ENCODE data around the gene SPTBN5. TPM values are rescaled to one million over a fixed set of nuclear protein-coding genes. Genes with fewer than 3 reads are reported as not detected.
A peak's percentile ranks its signal among the peaks of the same experiment; 100 is the strongest.

The SPTBN5 gene
- total RNA-seq, 2 donors from 2014 or later, result 1.9 to 2.2 TPM

DNA sequence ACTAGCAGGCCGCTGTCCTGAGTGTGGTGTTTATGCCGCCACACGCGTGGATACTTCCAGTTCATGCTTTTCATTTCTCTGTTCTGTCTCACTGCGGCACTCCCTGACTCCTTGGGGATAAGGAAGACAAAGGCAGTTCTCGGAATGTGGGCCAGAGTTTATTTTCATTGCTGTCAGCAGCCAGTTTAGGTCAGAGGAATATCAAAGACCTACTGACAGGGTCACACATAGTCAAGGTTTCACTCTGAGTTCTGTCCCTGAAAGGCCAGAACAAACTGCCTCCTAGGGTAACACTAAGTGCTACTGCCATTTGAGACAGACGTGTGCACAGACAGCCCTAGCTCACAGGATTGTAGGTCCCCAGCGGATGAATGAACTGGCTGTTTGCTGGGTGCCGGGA, 27.3 kb upstream of the SPTBN5 start:
- Mint-ChIP-seq H3K27me3 (no peaks in the 10 kb centered on the region), H3K4me1 (peaks cover 32% of the 10 kb centered on the region), H3K27ac (peak overlapping the region; percentile 71), H3K4me3 (peak overlapping the region; percentile 28), H3K36me3 (ENCODE audit: low read depth) (peaks cover 4% of the 10 kb centered on the region)
- H3K9me3 ChIP-seq (ENCODE audit: control insufficient read depth, low read length, poor library complexity, severe bottlenecking), result no peaks in the 10 kb centered on the region
- DNase-seq (no peak), ATAC-seq (no peak)

DNA sequence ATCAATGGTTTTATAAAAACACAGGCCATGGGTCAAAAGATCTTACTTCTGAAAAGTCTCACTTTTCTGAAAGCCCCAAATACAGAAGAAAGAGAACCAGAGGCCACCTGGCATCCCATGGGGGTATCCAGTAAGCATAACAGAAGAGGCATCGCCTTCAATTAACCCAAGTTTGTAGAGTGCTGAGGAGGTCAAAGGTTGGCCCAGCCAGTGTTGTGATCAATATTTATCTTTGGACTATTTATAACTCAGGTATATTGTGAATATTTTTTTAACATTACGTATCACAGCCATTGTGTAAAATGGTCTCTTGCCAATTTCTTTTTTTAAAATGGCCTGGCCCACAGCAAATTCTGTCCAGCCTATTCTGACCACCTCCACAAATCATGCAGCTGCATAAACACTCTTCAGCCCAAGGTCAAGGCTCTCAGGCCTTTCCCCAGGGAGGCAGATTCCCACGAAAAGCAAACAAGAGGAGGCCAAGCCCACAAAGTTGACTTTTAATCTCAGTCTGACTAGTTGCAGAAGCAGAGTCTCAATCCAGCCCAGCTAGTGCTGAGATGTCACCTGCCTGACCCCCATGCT, 26.2 kb upstream of the SPTBN5 start:
- Mint-ChIP-seq H3K27ac (peak overlapping the region; percentile 82), H3K27me3 (no peaks in the 10 kb centered on the region), H3K4me3 (no peak overlapping the region), H3K4me1 (peaks cover 29% of the 10 kb centered on the region), H3K36me3 (ENCODE audit: low read depth) (peaks cover 4% of the 10 kb centered on the region)
- DNase-seq (no peak), ATAC-seq (no peak)
- no peaks in the 10 kb centered on the region for H3K9me3 ChIP-seq (ENCODE audit: control insufficient read depth, low read length, poor library complexity, severe bottlenecking)

DNA sequence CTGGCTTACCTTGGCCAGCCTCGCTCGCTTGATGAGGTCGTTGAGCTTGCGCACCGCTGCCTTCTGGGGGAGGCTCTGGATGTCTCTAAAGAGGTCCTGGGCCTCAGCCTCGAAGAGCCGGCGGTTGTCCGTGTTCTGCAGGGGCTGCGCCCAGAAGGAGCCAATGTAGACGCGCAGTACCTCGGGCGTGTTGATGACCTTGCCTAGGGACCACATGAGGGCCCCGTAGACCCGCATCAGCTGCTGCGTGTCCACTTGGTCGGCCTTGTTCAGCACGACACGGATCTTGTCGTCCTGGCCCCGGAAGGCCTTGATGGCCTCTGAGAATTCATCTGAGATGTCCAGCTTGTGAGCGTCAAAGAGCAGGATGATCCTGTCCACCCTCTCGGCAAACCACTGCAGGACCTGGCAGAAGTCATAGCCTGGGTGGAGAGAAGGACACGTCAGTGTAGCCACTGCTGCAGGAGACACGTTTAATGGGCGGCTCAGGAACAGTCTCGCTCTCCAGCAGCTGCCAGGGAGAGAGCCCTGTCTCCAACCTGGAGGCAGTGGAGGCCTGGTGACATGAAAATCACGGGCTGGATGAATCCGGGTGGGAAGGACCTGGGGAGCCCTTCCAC, 25.5 kb upstream of the SPTBN5 start:
- Mint-ChIP-seq H3K27ac (peak overlapping the region; percentile 82), H3K27me3 (no peaks in the 10 kb centered on the region), H3K4me1 (peaks cover 27% of the 10 kb centered on the region), H3K4me3 (peak overlapping the region; percentile 21), H3K36me3 (ENCODE audit: low read depth) (peaks cover 4% of the 10 kb centered on the region)
- ATAC-seq (peak; percentile 10), DNase-seq (no peak)
- no peaks in the 10 kb centered on the region for H3K9me3 ChIP-seq (ENCODE audit: control insufficient read depth, low read length, poor library complexity, severe bottlenecking)

DNA sequence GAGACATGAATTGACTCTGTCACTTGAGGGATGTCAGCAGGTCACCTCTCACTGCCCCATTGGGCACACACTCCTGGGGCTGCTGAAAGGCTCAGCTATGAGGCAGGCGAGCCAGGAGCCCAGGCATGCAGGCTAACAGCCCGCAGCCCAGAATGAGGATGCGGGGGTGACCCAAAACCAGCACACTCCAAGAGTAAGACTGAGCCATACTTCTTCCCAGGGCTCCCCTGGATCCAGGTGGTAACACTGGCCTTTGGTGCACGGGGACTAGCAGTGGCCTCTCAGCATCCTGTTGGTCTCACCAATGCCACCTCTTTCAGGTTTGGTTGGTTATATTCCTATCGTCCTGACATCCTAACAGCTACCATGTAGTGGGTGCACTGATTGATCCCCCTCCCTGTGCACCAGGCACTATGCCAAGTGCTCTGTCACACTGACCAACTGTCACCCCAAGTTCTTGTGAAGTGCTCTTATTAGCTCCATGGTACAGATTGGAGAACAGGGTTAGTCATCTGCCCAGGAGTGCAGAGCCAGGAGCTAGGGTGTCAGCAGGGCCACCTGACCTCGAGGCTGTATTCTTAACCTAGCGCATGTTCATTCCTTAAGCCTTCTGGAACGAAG, 24.8 kb upstream of the SPTBN5 start:
- H3K9me3 ChIP-seq (ENCODE audit: control insufficient read depth, low read length, poor library complexity, severe bottlenecking), result no peaks in the 10 kb centered on the region
- Mint-ChIP-seq H3K4me3 (no peak overlapping the region), H3K27ac (peak overlapping the region; percentile 82), H3K4me1 (peaks cover 26% of the 10 kb centered on the region), H3K36me3 (ENCODE audit: low read depth) (peaks cover 4% of the 10 kb centered on the region), H3K27me3 (no peaks in the 10 kb centered on the region)
- DNase-seq (no peak), ATAC-seq (no peak)

DNA sequence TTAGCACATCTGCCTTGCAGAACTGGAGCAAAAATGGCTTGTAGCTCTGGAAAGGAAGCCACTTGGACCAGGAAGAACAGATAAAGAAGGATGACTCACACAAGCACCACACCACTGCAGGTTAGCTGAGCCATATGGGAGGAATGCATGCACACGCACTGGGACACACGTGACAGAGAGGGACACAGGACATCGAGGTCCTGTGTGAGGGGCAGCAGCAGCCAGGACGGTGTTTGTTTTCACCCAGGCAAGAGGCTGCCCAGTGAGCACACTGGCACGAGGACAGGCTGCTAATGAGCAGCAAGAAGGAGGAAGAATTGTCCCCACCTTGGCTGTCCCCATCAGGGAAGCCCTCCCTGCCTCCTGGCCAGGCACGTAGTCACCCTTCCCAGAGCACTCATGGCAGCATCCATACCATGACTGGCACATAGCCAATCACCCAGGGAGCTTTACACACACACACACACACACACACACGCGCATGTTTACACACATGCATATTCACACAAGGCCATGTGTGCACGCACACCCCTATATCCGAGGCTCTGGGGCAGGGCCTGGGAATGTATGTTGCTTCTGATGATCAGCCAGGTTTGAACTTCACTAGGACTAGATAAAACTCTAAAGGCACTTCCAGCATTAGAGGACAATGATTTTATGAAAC, 24.0 kb upstream of the SPTBN5 start:
- H3K36me3 Mint-ChIP-seq (ENCODE audit: low read depth), result peaks cover 4% of the 10 kb centered on the region
- ATAC-seq, result no peak

DNA sequence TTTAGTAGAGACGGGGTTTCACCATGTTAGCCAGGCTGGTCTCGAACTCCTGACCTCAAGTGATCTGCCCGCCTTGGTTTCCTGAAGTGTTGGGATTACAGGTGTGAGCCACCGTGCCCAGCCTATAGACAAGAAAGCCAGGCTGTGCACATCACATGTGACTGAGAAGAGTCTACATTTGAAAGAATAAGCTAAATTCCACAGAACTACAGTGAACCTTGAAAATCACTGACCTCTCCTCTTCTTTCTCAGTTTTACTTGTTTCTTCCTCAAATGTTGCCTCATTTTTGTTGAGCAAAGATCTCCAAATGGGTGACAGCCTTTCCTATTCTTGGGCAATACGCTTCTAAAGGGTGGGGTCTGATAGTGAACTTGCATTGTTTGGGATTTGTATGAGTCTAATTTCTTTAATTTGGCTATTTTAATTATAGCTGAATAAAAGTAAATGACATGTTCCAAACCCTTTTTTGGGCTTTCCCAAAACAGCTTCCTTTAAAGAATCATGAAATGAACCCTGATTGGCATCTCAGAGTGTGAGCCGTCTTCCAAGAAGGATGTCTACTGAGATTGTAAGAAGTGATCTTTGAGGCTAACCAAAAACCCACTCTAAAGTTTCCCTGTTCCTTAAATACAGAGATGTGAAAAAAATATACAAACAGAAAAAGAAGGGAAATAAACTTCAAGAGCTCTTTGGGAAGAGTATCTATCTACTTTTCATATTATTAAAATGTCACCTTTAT, 21.6 kb upstream of the SPTBN5 start:
- DNase-seq (no peak), ATAC-seq (no peak)
- Mint-ChIP-seq H3K27ac (peak overlapping the region; percentile 76), H3K4me1 (peaks cover 12% of the 10 kb centered on the region), H3K27me3 (no peaks in the 10 kb centered on the region), H3K36me3 (ENCODE audit: low read depth) (peaks cover 6% of the 10 kb centered on the region), H3K4me3 (no peak overlapping the region)
- H3K9me3 ChIP-seq (ENCODE audit: control insufficient read depth, low read length, poor library complexity, severe bottlenecking), result no peaks in the 10 kb centered on the region

More for the DNA sequence above, 24.0 kb upstream of the SPTBN5 start:
- H3K4me3 Mint-ChIP-seq, result peak overlapping the region; percentile 41
- no peaks in the 10 kb centered on the region for H3K27me3 Mint-ChIP-seq
- peak overlapping the region; percentile 82 for H3K27ac Mint-ChIP-seq
- DNase-seq, result no peak
- H3K4me1 Mint-ChIP-seq, result peaks cover 26% of the 10 kb centered on the region
- no peaks in the 10 kb centered on the region for H3K9me3 ChIP-seq (ENCODE audit: control insufficient read depth, low read length, poor library complexity, severe bottlenecking)

DNA sequence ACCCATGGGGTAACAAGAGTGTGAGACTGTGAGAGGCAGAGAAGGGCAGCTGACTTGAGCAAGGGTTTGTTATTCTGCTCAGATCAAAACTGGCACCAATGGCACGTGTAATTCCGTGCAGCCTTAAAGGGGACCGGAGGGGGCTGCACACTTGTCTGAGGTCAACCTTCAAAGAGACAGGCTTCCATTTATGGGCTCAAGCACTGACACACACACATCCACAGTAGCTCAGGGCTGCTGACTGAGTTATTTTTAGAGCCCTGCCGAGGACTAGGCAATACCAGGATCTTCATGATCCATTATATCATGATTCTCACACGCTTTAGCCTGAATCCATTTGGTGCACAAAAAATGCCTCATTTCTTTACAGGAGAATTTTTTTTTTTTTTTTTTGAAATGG, 20.6 kb upstream of the SPTBN5 start:
- ATAC-seq (no peak), DNase-seq (no peak)
- no peaks in the 10 kb centered on the region for H3K9me3 ChIP-seq (ENCODE audit: control insufficient read depth, low read length, poor library complexity, severe bottlenecking)
- Mint-ChIP-seq H3K36me3 (ENCODE audit: low read depth) (peaks cover 6% of the 10 kb centered on the region), H3K4me1 (peaks cover 12% of the 10 kb centered on the region), H3K4me3 (no peak overlapping the region), H3K27me3 (no peaks in the 10 kb centered on the region), H3K27ac (peak overlapping the region; percentile 76)

DNA sequence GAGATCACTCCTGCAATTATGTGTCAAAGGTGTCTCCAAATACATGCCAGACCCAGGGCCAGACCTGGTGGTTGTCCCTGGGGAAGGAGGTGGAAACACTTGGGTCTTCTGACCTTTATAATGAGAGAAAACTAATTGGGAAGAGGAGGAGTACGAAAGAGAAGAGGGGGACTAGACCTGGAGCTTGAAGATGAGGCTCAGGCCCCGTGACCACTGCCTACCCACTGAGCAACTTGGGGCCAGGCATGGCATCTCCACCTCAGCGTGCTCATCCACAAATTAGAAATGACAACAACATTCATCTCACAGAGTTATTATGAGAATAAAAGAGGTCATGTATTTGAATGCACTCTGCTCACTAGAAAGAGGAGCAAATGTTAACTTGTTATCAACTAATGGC, 19.4 kb upstream of the SPTBN5 start:
- no peaks in the 10 kb centered on the region for H3K27me3 Mint-ChIP-seq
- ATAC-seq (no peak), DNase-seq (no peak)
- H3K27ac Mint-ChIP-seq, result peak overlapping the region; percentile 83
- peak overlapping the region; percentile 82 for H3K4me3 Mint-ChIP-seq
- no peaks in the 10 kb centered on the region for H3K9me3 ChIP-seq (ENCODE audit: control insufficient read depth, low read length, poor library complexity, severe bottlenecking)
- peaks cover 6% of the 10 kb centered on the region for H3K36me3 Mint-ChIP-seq (ENCODE audit: low read depth)
- H3K4me1 Mint-ChIP-seq, result peaks cover 10% of the 10 kb centered on the region

DNA sequence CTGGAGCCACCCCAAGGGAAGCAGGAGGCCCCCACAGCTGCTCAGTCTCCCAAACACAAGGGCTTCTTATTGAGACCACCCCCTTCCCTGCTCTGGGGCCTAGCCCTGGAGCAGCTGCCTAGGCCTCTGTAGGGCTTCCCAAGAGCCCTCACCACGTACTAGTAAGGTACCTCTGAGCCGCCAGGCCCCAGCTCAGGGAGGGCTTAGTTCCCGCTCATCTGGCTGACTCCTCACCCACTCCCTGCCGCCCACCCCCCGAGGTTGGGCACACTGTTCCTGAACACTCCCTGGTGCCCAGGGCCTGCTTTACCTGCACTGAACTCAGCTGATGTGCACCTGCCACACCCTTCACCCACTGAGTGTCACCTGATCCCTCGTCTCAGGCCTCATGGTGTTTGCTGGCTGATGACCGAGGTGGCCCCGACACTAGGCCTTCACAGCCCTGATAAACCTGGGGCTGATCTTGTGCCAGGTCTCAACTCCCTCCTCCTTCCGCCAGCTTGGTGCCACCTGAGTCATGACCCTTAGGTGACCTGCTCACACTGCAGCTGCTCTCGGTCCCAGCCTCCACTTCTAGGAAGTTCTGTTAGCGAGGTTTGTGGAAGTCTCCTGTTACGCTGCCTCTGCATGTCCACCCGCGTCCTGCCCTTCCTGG, 18.0 kb upstream of the SPTBN5 start:
- Mint-ChIP-seq H3K4me1 (peaks cover 9% of the 10 kb centered on the region), H3K36me3 (ENCODE audit: low read depth) (peaks cover 5% of the 10 kb centered on the region), H3K27ac (peak overlapping the region; percentile 83), H3K27me3 (no peaks in the 10 kb centered on the region), H3K4me3 (peak overlapping the region; percentile 66)
- no peaks in the 10 kb centered on the region for H3K9me3 ChIP-seq (ENCODE audit: control insufficient read depth, low read length, poor library complexity, severe bottlenecking)
- ATAC-seq, result no peak
- DNase-seq, result no peak

DNA sequence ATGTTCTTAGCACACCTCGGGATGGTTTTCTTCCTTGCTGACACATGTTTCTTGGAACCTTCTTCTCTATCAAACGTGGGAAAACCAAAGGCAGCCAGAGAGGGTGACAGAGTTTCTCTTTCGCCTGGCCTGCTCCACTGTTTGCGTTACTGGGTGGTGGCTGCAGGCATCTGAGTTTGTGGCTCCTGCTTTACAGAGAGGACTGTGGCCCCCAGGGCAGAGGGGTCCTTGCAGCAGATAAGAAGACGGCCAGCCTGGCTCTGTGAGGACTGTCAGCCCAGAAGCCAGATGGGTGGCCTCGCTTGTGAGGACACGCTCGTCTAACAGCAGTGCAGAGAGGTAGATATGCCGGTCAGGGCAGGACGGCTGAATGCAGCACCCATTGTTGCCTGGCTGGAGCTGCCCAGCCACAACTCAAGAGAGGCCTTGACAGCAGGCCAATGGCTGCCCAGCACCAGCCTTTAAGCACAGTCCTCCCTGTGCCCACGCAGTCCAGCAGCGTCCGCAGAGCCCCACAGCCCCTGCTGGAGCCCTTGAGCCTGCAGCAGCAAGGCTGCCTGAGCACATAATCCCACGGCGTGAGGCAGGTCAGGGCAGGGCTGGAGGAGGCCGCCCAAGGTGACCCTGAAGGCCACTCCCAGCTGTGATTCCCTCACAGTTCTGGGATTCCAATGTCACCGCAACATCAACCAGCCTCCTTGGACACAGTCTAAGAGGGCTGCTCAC, 15.0 kb upstream of the SPTBN5 start:
- Mint-ChIP-seq H3K4me3 (peak overlapping the region; percentile 83), H3K27ac (peak overlapping the region; percentile 72), H3K4me1 (peaks cover 10% of the 10 kb centered on the region), H3K36me3 (ENCODE audit: low read depth) (peaks cover 9% of the 10 kb centered on the region), H3K27me3 (no peaks in the 10 kb centered on the region)
- DNase-seq, result no peak
- H3K9me3 ChIP-seq (ENCODE audit: control insufficient read depth, low read length, poor library complexity, severe bottlenecking), result no peaks in the 10 kb centered on the region
- no peak for ATAC-seq

DNA sequence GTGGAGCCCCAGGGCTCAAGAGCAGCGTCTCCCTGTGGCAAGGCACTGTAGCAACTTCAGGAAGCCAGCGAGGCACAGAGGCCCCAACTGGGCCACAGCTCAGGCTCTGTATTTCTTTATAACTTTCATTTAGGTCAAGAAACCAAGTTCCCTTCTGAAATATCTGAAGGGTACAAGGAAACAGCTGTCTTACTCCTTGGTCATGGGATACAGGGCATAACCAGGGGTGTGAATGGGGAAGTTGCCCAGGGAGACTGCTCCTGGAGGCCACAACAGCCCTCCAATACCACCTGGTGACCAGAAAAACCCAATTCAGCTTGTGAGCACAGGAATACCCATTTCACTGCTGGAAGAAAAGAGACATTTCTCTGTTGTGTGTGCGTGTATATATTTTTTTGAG, 13.3 kb upstream of the SPTBN5 start:
- ATAC-seq, result no peak
- DNase-seq, result no peak
- Mint-ChIP-seq H3K4me3 (no peak overlapping the region), H3K27ac (peak overlapping the region; percentile 72), H3K4me1 (peaks cover 13% of the 10 kb centered on the region), H3K36me3 (ENCODE audit: low read depth) (peaks cover 12% of the 10 kb centered on the region), H3K27me3 (no peaks in the 10 kb centered on the region)
- H3K9me3 ChIP-seq (ENCODE audit: control insufficient read depth, low read length, poor library complexity, severe bottlenecking), result no peaks in the 10 kb centered on the region

DNA sequence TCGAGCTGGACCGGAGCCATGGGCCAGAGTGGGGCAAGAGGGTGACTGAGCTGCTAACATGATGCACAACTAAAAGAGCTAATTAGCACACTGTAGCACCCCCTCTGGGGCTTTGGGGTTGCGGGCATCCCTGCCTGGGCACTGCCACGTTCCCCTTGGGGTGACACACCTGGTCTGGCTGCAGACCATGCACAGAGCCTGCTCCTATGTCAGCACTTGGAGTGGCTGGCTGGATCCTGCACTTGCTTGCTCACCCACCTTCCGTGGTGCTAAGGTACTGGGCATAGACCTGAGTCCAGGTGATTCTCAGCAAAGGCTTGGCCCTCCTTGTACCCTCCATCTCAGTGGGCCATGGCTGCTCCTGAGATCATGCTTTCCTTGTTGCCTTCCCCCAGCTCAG, 12.8 kb upstream of the SPTBN5 start:
- H3K27ac Mint-ChIP-seq, result peak overlapping the region; percentile 72
- no peaks in the 10 kb centered on the region for H3K27me3 Mint-ChIP-seq
- peak; percentile 2 for ATAC-seq
- no peaks in the 10 kb centered on the region for H3K9me3 ChIP-seq (ENCODE audit: control insufficient read depth, low read length, poor library complexity, severe bottlenecking)
- H3K4me3 Mint-ChIP-seq, result peak overlapping the region; percentile 31
- H3K4me1 Mint-ChIP-seq, result peaks cover 14% of the 10 kb centered on the region
- H3K36me3 Mint-ChIP-seq (ENCODE audit: low read depth), result peaks cover 11% of the 10 kb centered on the region
- no peak for DNase-seq
